Effector memory CD8-positive, alpha-beta T cell (primary cell): ENCODE measurements around the gene PDE3A.

ENCODE experiments used
- ATAC-seq: fragments of 150-1000 bp; cut with Tn5 transposase; replicated peaks from 2 replicates; pipeline ENCODE4 v1.10.0; 2021; ENCODE audit warnings: mild to moderate bottlenecking, moderate library complexity
- DNase-seq, 3 experiments: peaks; one replicate each; pipeline ENCODE4 v3.0.0; 2021
- H3K27ac Mint-ChIP-seq, 2 donors: one replicate each; pipeline ENCODE4 v1.8.0; 2022; ENCODE audit warnings: mild to moderate bottlenecking in 2 of 2, mixed read lengths in 2 of 2, moderate library complexity in 2 of 2
- H3K27me3 Mint-ChIP-seq, 2 donors: one replicate each; pipeline ENCODE4 v1.8.0; 2022; ENCODE audit warnings: mixed read lengths in 2 of 2
- H3K36me3 Mint-ChIP-seq: one replicate; pipeline ENCODE4 v1.8.0; 2022; ENCODE audit warnings: mild to moderate bottlenecking, moderate library complexity, mixed read lengths; ENCODE audit not compliant: insufficient read depth
- H3K4me1 Mint-ChIP-seq, 2 donors: one replicate each; pipeline ENCODE4 v1.8.0; 2022; ENCODE audit warnings: low read depth in 2 of 2, mixed read lengths in 2 of 2
- H3K4me3 Mint-ChIP-seq, 2 donors: one replicate each; pipeline ENCODE4 v1.8.0; 2022; ENCODE audit warnings: mild to moderate bottlenecking in 2 of 2, mixed read lengths in 2 of 2, moderate library complexity in 2 of 2
- H3K9me3 Mint-ChIP-seq, 2 donors: one replicate each; pipeline ENCODE4 v1.8.0; 2022; ENCODE audit warnings: mixed read lengths in 2 of 2

The PDE3A gene

GRCh38 chr12:20415641-20416040 lies 47.3 kb downstream of the PDE3A start:
- H3K4me3 Mint-ChIP-seq = no peak overlapping the region
- peaks cover 0 to 5% of the 10 kb centered on the region in 2 donors for H3K9me3 Mint-ChIP-seq
- DNase-seq (no peak), ATAC-seq (no peak)
- no peak overlapping the region for H3K27ac Mint-ChIP-seq
- H3K27me3 Mint-ChIP-seq = no peaks in the 10 kb centered on the region
- H3K4me1 Mint-ChIP-seq = no peaks in the 10 kb centered on the region
- no peaks in the 10 kb centered on the region for H3K36me3 Mint-ChIP-seq

GRCh38 chr12:20420557-20420956 lies 52.2 kb downstream of the PDE3A start:
- Mint-ChIP-seq H3K4me3 (no peak overlapping the region), H3K36me3 (no peaks in the 10 kb centered on the region), H3K27ac (no peak overlapping the region), H3K27me3 (no peaks in the 10 kb centered on the region), H3K9me3 (no peaks in the 10 kb centered on the region), H3K4me1 (no peaks in the 10 kb centered on the region)
- DNase-seq = no peak
- no peak for ATAC-seq

DNA sequence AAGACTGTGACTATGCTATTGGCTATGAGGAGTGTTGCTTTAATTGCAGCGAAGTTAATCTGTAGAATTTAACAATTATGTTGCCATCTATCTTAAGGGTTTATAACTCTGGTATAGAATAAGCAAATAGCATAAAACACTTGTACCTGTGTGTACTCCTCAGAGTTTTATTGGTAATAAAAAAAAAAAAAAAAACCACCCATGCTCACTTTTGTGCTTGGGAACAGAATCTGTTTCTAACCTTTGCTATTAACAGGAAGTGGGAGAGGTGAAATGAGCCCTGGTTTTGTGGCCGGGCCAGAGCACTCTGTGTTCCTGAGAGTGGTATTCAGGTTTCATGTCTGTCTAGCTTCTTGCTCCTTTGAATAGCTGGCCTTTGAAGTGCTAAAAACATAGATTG lies 53.1 kb downstream of the PDE3A start:
- Mint-ChIP-seq H3K36me3 (no peaks in the 10 kb centered on the region), H3K9me3 (no peaks in the 10 kb centered on the region), H3K4me3 (no peak overlapping the region), H3K4me1 (no peaks in the 10 kb centered on the region), H3K27me3 (no peaks in the 10 kb centered on the region), H3K27ac (no peak overlapping the region)
- no peak for ATAC-seq
- DNase-seq = no peak

- no peak for ATAC-seq
- Mint-ChIP-seq H3K27me3 (no peaks in the 10 kb centered on the region), H3K36me3 (no peaks in the 10 kb centered on the region), H3K4me3 (no peak overlapping the region), H3K9me3 (no peaks in the 10 kb centered on the region), H3K27ac (no peak overlapping the region), H3K4me1 (no peaks in the 10 kb centered on the region)
- DNase-seq = no peak
Measured at GRCh38 chr12:20423557-20423956, 55.2 kb downstream of the PDE3A start.

DNA sequence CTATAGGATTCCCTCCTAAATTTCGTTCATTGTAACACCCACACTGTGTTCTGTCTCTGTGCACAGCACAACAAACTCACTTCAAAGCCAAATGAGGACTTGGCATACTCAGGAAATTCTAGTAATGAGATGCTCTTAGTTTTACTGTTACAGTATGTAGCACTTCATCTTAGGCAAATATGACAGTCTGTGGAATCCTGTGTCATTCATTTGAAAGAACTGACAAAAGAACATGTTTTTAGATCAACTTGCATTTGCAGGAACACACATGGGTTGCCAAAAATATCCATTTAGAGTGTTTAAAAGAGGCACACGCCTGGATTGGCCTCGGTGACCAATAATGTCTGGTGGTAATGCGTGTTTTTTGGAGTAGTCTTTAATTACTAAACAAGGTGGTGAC lies 56.5 kb downstream of the PDE3A start:
- Mint-ChIP-seq H3K9me3 (no peaks in the 10 kb centered on the region), H3K36me3 (no peaks in the 10 kb centered on the region), H3K27ac (no peak overlapping the region), H3K4me1 (no peaks in the 10 kb centered on the region), H3K27me3 (no peaks in the 10 kb centered on the region), H3K4me3 (no peak overlapping the region)
- ATAC-seq (no peak), DNase-seq (no peak)

- ATAC-seq = no peak
- H3K4me3 Mint-ChIP-seq = no peak overlapping the region
- H3K36me3 Mint-ChIP-seq = no peaks in the 10 kb centered on the region
- no peaks in the 10 kb centered on the region for H3K9me3 Mint-ChIP-seq
- no peak for DNase-seq
- H3K27me3 Mint-ChIP-seq = no peaks in the 10 kb centered on the region
- H3K4me1 Mint-ChIP-seq = no peaks in the 10 kb centered on the region
- no peak overlapping the region for H3K27ac Mint-ChIP-seq
Measured at GRCh38 chr12:20426191-20426590, 57.9 kb downstream of the PDE3A start.

DNA sequence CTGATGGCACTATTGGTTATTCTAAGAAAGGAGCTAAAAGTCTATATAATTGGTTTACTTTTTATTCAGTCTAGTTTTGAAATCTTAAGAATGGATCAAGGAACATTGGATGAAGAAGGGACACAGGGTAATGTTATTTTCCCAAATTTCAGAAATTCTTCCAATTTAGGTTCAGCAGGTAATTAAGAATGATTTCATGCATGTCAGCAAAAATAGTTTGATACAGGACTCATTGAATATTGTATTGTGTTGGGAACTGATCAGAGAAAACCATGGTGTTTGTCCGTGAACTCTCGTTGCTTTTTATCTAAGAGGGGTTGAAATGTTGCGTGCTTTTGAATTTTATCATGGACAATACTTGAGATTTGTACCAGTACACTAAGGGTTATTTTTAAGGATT lies 58.6 kb downstream of the PDE3A start:
- Mint-ChIP-seq H3K36me3 (no peaks in the 10 kb centered on the region), H3K4me3 (no peak overlapping the region), H3K4me1 (no peaks in the 10 kb centered on the region), H3K9me3 (no peaks in the 10 kb centered on the region), H3K27me3 (no peaks in the 10 kb centered on the region), H3K27ac (no peak overlapping the region)
- no peak for DNase-seq
- ATAC-seq = no peak

- Mint-ChIP-seq H3K9me3 (no peaks in the 10 kb centered on the region), H3K4me3 (no peak overlapping the region), H3K4me1 (no peaks in the 10 kb centered on the region), H3K36me3 (no peaks in the 10 kb centered on the region), H3K27ac (no peak overlapping the region), H3K27me3 (no peaks in the 10 kb centered on the region)
- ATAC-seq (no peak), DNase-seq (no peak)
Measured at GRCh38 chr12:20429852-20430251, 61.5 kb downstream of the PDE3A start.

- Mint-ChIP-seq H3K27ac (no peak overlapping the region), H3K36me3 (no peaks in the 10 kb centered on the region), H3K4me1 (no peaks in the 10 kb centered on the region), H3K4me3 (no peak overlapping the region), H3K27me3 (no peaks in the 10 kb centered on the region), H3K9me3 (no peaks in the 10 kb centered on the region)
- DNase-seq (no peak), ATAC-seq (no peak)
Measured at GRCh38 chr12:20432290-20432689, 64.0 kb downstream of the PDE3A start.

- H3K36me3 Mint-ChIP-seq = no peaks in the 10 kb centered on the region
- no peaks in the 10 kb centered on the region for H3K9me3 Mint-ChIP-seq
- H3K27me3 Mint-ChIP-seq = no peaks in the 10 kb centered on the region
- no peaks in the 10 kb centered on the region for H3K4me1 Mint-ChIP-seq
- ATAC-seq (no peak), DNase-seq (no peak)
- H3K4me3 Mint-ChIP-seq = no peak overlapping the region
- no peak overlapping the region for H3K27ac Mint-ChIP-seq
Measured at GRCh38 chr12:20434996-20435395, 66.7 kb downstream of the PDE3A start.

DNA sequence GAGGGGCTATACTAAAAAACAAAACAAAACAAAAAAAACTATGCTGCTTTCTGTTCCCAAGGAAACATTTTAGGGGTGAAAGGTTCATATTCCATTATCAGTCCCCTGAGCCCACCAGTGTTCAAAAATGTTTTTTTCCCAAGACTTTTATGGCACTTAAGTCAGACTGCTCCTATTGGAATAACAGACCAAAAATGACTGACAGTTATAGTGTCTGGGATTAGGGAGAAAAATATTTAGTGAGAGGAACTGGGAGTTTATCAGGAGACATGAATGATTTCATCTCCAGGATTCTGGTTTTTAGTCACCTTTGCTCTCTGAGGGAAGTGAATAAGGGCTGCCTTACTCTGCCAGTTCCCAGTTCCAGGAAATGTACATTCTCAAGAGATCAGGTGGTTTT lies 68.0 kb downstream of the PDE3A start:
- Mint-ChIP-seq H3K36me3 (no peaks in the 10 kb centered on the region), H3K27ac (no peak overlapping the region), H3K4me3 (no peak overlapping the region), H3K27me3 (no peaks in the 10 kb centered on the region), H3K9me3 (no peaks in the 10 kb centered on the region), H3K4me1 (no peaks in the 10 kb centered on the region)
- no peak for ATAC-seq
- DNase-seq = no peak

DNA sequence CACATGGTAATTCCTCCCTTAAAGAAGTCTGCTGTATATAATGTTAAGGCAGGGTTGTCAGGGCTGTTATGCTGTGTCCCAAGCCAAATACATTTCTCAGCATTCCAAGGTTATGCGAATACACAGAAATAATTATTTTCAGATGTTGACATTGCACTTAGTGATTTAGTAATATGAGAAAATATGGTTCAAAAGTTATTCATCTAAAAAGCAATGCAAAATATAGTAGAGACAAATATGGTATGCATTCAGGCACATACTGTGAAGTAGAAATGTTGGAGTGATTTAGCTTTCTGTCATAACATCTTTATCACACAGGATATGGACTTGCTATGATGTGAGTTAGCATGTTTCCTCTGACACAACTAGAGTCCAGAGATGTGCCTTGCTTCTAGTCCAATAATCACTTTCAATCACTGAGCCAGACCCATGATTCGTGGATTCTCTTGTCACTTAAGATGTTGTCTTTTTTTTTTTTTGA lies 70.0 kb downstream of the PDE3A start:
- H3K36me3 Mint-ChIP-seq = no peaks in the 10 kb centered on the region
- H3K4me3 Mint-ChIP-seq = no peak overlapping the region
- H3K9me3 Mint-ChIP-seq = no peaks in the 10 kb centered on the region
- no peaks in the 10 kb centered on the region for H3K4me1 Mint-ChIP-seq
- DNase-seq (no peak), ATAC-seq (no peak)
- no peaks in the 10 kb centered on the region for H3K27me3 Mint-ChIP-seq
- H3K27ac Mint-ChIP-seq = no peak overlapping the region

GRCh38 chr12:20439626-20440025 lies 71.3 kb downstream of the PDE3A start:
- no peaks in the 10 kb centered on the region for H3K36me3 Mint-ChIP-seq
- no peaks in the 10 kb centered on the region for H3K27me3 Mint-ChIP-seq
- no peaks in the 10 kb centered on the region for H3K4me1 Mint-ChIP-seq
- ATAC-seq (no peak), DNase-seq (no peak)
- H3K9me3 Mint-ChIP-seq = no peaks in the 10 kb centered on the region
- H3K4me3 Mint-ChIP-seq = no peak overlapping the region
- no peak overlapping the region for H3K27ac Mint-ChIP-seq

DNA sequence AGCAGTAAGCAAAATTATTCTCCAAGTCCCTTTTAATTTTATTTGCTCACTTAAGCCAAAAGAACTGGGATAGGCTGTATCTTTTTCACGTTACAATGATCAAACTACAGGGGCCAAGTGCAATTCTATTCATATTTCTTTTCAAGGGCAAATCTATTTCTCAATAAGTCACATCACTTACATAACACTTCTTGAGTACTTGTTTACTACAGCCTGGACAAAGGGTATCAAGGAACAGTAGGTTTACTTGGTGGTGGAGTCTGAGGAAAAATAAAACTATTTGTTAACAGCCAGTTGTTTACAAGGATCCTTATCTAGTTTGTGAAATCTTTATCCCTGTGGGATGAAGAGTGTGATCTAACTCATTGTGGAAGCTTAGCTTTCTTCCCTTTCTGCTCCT lies 72.1 kb downstream of the PDE3A start:
- H3K36me3 Mint-ChIP-seq = no peaks in the 10 kb centered on the region

DNA sequence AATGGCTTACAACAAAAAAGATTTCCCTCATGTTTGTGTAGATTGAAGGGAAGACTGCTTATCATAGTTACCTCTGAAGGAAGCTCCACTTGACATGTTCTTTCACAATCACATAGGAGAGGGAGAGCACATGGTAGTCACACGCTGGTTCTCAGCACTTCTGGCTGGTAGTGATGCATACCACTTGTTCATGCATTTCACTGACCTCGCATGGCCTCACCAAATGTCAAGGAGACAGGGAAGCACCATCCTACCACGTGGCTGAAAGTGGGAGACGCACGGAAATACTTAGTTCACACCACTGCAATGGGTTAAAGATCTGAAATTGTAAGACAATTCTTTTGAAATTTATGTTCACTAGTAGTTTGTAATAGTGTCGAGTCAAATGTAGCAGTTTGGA lies 74.0 kb downstream of the PDE3A start:
- H3K4me1 Mint-ChIP-seq = no peaks in the 10 kb centered on the region
- H3K27ac Mint-ChIP-seq = no peak overlapping the region
- H3K4me3 Mint-ChIP-seq = no peak overlapping the region
- no peaks in the 10 kb centered on the region for H3K36me3 Mint-ChIP-seq
- no peaks in the 10 kb centered on the region for H3K27me3 Mint-ChIP-seq
- no peaks in the 10 kb centered on the region for H3K9me3 Mint-ChIP-seq
- ATAC-seq (no peak), DNase-seq (no peak)

More for the DNA sequence above, 72.1 kb downstream of the PDE3A start:
- Mint-ChIP-seq H3K27ac (no peak overlapping the region), H3K9me3 (no peaks in the 10 kb centered on the region), H3K4me1 (no peaks in the 10 kb centered on the region), H3K27me3 (no peaks in the 10 kb centered on the region), H3K4me3 (no peak overlapping the region)
- ATAC-seq (no peak), DNase-seq (no peak)
